ENCODE data around the gene PPP2R2C. TPM values are rescaled to one million over a fixed set of nuclear protein-coding genes. Genes with fewer than 3 reads are reported as not detected.

The PPP2R2C gene
- total and polyA plus RNA-seq, 2 of the 4 experiments (the other 2 are of a cell fraction), result 0.03 TPM; not detected in 1

GRCh38 chr4:6321361-6321760 lies 151.1 kb downstream of the PPP2R2C start:
- Histone ChIP-seq H3K9me3 (ENCODE audit: control insufficient read depth, insufficient read depth, low read length) (peaks cover 3% of the 10 kb centered on the region), H3K18ac (ENCODE audit: low read depth, low read length) (no peak overlapping the region), H3K79me1 (ENCODE audit: low read depth in 1 of 2, low read length in 2 of 2) (no peaks in the 10 kb centered on the region), H4K5ac (ENCODE audit: low read depth, low read length) (no peak overlapping the region), H3K4me2 (ENCODE audit: low read depth, low read length) (no peak overlapping the region), H2BK5ac (ENCODE audit: low read depth, low read length, poor library complexity, severe bottlenecking) (no peak overlapping the region), H2BK20ac (ENCODE audit: low read depth, low read length) (no peak overlapping the region), H2AK5ac (ENCODE audit: low read depth, low read length) (no peak overlapping the region), H3K27ac (ENCODE audit: insufficient read depth, low read length) (no peak overlapping the region), H3K9me1 (ENCODE audit: insufficient read depth, low read length) (no peaks in the 10 kb centered on the region), H3K23ac (ENCODE audit: low read depth, low read length) (no peak overlapping the region), H4K8ac (ENCODE audit: low read depth in 2 of 2, low read length in 2 of 2) (no peak overlapping the region), H3K56ac (ENCODE audit: extremely low read depth, insufficient read depth, low read length) (no peak overlapping the region), H4K20me1 (ENCODE audit: insufficient read depth, low read length) (no peaks in the 10 kb centered on the region), H4K91ac (ENCODE audit: insufficient read depth, low read depth, low read length) (no peak overlapping the region), H2BK120ac (ENCODE audit: low read depth, low read length) (no peak overlapping the region), H3K9ac (ENCODE audit: low read depth, low read length) (no peak overlapping the region), H2AK9ac (replicated peaks; ENCODE audit: low read depth, low read length, poor library complexity) (no peak overlapping the region), H2BK15ac (ENCODE audit: low read depth, low read length) (no peak overlapping the region), H3K27me3 (ENCODE audit: control insufficient read depth, insufficient read depth, low read length) (peaks cover 27% of the 10 kb centered on the region), H3K14ac (replicated peaks; ENCODE audit: low read depth, low read length) (no peak overlapping the region), H3K4me3 (ENCODE audit: insufficient read depth, low read depth, low read length) (no peak overlapping the region), H3K4ac (ENCODE audit: low read depth, low read length) (no peak overlapping the region), H3K4me1 (ENCODE audit: control insufficient read depth, insufficient read depth, low read length) (no peaks in the 10 kb centered on the region), H3K36me3 (ENCODE audit: control insufficient read depth, insufficient read depth, low read length) (no peaks in the 10 kb centered on the region), H2AFZ (replicated peaks; ENCODE audit: low read length, poor library complexity) (no peak overlapping the region)
- TF ChIP-seq POLR2A (IDR thresholded peaks at IDR 0.05; ENCODE audit: low read depth, low read length) (no peak), MAFK (IDR thresholded peaks at IDR 0.05; ENCODE audit: low read depth, low read length) (no peak), SMC3 (IDR thresholded peaks at IDR 0.05; ENCODE audit: low read depth, low read length) (no peak), ELK1 (IDR thresholded peaks at IDR 0.05; ENCODE audit: borderline replicate concordance, low read depth, low read length) (no peak), BHLHE40 (IDR thresholded peaks at IDR 0.05; ENCODE audit: low read depth, low read length) (no peak), USF2 (IDR thresholded peaks at IDR 0.05; ENCODE audit: low read depth, low read length) (no peak), RAD21 (IDR thresholded peaks at IDR 0.05; ENCODE audit: low read length) (no peak), RCOR1 (IDR thresholded peaks at IDR 0.05; ENCODE audit: insufficient replicate concordance, low read length) (no peak), RFX5 (IDR thresholded peaks at IDR 0.05; ENCODE audit: low read depth, low read length) (no peak), FOS (IDR thresholded peaks at IDR 0.05; ENCODE audit: low read depth, low read length) (no peak), CHD1 (IDR thresholded peaks at IDR 0.05; ENCODE audit: low read depth, low read length) (no peak), MAZ (IDR thresholded peaks at IDR 0.05; ENCODE audit: borderline replicate concordance, low read depth, low read length) (no peak)
- intact Hi-C loops (cut with micrococcal nuclease) (no loop called here), in situ Hi-C loops (cut with MboI; ENCODE audit: low sequenced_read_pairs) (loop anchor here (10.0 kb wide), 1 partner anchor 327 kb away; no protein-coding TSS in a partner anchor), dilution Hi-C loops (cut with HindIII; ENCODE audit: low sequenced_read_pairs, unreplicated experiment) (no loop called here)
- WGBS, 2 experiments (ENCODE audit: extremely low coverage in 2 of 2, insufficient read length in 1 of 2), result no CpG with 5 or more reads among the region's 2 CpGs
- no peak for DNase-seq
- ChIA-PET CTCF (interaction anchor here (1.0 to 3.5 kb wide), 3 partner anchors 11 to 71 kb away, joined by 3 to 13 read pairs (median 9); no protein-coding TSS in a partner anchor), POLR2A (ENCODE audit: unreplicated experiment) (no interaction called here)
- ATAC-seq (ENCODE audit: low read depth), result no peak
- no TSS peak for BruUV-seq (replicated peaks)

Data from IMR-90 (cell line).